SK-N-MC (cell line): ENCODE measurements around the gene TBL1X.

Source experiments
- EZH2 ChIP-seq: fragments of 200-600 bp; sonication (generic); IDR thresholded peaks from one replicate; pipeline ENCODE4 v1.6.1; 2017; ENCODE audit warnings: antibody characterized with exemption
- FOXP2 ChIP-seq: optimal IDR thresholded peaks from 2 replicates; pipeline ENCODE3; 2011; ENCODE audit warnings: mild to moderate bottlenecking, moderate library complexity; ENCODE audit not compliant: insufficient read depth; ENCODE audit errors: extremely low read length, control extremely low read depth
- POLR2AphosphoS5 ChIP-seq: IDR thresholded peaks from 2 replicates; pipeline ENCODE4 v1.6.1; 2012; ENCODE audit warnings: mild to moderate bottlenecking, low read depth, low read length, borderline replicate concordance

GRCh38 chrX:9619133-9619532, 154.3 kb downstream of the TBL1X start:
- TF ChIP-seq POLR2AphosphoS5 = no peak
- TF ChIP-seq EZH2 = no peak
- TF ChIP-seq FOXP2 = no peak
